NCI-H1436 treated with DMSO at 0.1 percent for 48 hours (cell line): ENCODE measurements around the gene CDS2.
A peak's percentile ranks its signal among the peaks of the same experiment; 100 is the strongest.

ENCODE experiments used
- DNase-seq: peaks from one replicate; lab custom pipeline; 2025; lab: John Stamatoyannopoulos, UW

Gene CDS2

DNA sequence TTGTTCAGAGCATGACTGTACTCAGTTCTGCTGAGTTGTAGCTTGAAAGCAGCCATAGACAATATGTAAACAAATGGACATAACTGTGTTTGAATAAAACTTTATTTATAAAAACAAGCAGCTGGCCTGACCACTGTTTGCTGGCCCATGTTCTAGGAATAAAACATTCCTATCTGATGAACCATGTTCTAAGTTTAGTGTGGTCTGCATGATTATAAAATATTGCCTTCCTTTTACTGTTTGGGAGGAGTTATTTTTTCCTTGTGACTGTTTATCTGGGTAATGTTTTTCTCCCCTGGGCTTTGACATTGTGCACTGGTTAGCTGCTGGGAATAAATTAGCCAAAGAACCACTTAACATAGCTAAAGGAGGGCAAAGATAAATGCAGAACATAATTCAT is 55.1 kb downstream of the CDS2 start:
- no peak for DNase-seq

DNA sequence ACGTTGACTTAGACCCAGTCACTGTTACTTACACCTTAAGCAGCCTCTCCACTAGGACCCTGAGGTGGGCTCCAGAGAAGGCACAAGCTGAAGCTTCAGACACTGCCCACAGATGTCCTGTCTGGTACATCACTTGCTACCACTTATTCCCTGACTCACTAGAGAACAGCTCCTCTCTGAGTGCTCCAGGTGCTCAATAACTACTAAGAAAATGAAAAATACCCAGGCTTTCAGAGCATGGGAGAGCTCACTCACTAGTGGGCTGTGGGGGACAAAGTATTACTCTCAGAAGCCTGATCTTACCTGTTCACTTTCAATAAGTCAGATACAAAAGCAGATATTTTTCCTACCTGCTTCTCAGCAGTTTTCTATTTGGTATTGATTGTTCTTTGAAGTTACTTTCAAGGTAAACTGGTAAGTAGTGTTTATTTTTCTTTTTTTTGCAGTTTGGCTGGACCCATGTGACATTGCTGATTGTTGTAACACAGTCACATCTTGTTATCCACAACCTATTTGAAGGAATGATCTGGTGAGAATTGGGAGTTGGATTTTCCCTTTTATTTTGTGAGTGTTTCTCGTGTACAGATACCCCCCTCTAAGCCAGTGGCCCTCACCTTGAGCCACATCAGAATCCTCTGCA is 55.9 kb downstream of the CDS2 start:
- no peak for DNase-seq

- no peak for DNase-seq
Measured at GRCh38 chr20:5183731-5184474, 57.1 kb downstream of the CDS2 start.

DNA sequence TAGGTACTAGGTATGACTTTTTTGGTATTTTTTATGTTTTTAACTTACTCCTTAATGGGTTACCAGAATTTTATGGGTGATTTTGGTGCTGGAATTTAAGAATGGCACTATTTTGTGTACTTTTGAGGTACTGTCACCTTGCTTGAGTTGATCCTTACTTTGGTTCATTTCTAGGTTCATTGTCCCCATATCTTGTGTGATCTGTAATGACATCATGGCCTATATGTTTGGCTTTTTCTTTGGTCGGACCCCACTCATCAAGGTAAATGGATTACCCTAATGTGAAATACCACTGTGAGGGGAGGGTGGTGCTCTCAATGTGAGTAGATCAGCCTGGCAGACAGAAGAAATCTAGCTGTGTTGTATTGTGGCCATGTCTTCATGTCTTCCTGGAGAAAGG is 57.9 kb downstream of the CDS2 start:
- no peak for DNase-seq

DNA sequence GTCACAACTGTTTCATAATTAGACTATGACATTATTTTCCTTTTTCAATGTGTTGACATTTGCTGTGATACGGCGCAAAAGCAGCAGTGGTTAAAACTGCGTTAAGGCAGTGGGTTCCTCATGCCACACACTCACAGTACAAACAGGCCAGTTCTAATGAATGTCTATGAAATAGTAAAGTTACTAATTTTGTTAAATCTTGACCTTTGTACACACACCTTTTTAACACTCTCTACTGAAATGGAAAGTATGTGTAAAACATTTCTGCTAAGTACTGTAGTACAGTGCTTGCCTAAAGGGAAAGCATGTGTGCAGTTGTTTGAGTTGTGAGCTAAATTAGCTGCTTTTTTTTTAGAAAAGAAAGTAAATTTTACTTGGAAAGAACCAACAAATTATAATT is 60.3 kb downstream of the CDS2 start:
- no peak for DNase-seq

DNA sequence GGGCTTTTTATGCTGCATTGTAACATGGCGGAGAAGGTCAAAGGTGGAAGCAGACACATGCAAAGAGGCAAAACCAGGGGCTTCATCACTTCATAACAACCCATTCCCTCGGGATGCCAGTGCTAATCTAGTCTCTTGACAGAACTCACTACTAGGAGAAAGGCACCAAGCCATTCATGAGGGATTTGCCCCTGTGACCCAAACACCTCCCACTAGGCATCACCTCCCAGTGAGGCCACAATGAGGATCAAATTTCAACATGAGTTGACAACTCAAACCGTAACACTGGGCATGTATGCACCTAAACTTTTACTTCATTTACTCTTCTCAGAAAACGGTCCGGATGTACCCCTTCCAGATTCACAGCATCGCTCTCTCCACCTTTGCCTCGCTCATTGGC is 61.9 kb downstream of the CDS2 start:
- no peak for DNase-seq

DNA sequence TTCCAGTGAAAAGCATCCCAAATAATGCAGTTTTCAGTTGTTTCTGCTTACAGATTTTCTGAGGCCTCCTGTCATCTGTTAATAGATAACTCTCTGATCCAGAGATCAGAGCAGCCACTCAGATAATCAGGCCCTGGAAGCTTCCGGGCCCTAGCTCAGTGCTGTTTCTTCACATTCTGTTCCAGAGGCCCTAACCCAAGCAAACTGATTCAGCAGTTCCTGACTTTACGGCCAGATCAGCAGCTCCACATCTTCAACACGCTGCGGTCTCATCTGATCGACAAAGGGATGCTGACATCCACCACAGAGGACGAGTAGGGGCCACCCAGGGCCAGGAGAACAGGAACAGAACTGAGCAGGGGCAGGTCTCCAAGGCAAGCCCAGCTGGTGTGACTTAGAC is 63.1 kb downstream of the CDS2 start:
- DNase-seq, result no peak

- no peak for DNase-seq
Measured at GRCh38 chr20:5190444-5190843, 63.6 kb downstream of the CDS2 start.

DNA sequence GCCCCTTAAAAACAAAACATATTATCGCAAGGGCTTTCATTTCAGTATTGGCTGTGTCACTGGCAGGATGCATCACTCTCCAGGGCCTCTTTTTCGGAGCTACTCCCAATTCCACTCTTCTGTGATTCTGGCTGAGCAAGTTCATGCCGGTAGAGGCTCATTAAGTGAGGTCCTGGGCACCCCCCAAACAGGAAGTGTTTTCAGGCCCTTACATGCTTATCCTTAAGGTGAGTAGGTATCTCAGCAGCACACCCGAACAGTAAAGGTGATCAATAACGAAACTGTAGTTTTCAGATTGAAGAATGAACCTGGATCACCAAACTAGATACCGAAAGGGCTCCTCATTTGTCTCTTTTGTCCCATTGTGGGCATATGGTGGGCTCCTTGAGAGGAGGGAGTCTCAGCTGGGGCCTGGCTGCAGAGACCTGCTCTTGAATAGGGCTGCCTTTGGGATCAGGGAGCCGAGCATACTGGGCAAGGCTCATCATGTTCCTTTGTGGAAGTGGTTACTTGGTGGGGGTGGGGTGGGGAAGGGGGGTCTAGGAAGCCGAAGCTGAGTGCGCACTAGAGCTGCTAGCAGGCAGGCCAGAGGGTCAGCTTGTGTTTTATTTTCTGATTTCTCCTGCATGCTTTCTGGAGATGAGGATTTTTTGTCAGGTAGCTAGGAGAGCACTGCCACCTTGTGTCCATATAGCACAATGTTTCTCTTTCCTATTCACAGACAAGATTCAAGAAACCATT is 65.2 kb downstream of the CDS2 start:
- peak; percentile 4 for DNase-seq

GRCh38 chr20:5192570-5193431 is 66.0 kb downstream of the CDS2 start:
- no peak for DNase-seq

DNA sequence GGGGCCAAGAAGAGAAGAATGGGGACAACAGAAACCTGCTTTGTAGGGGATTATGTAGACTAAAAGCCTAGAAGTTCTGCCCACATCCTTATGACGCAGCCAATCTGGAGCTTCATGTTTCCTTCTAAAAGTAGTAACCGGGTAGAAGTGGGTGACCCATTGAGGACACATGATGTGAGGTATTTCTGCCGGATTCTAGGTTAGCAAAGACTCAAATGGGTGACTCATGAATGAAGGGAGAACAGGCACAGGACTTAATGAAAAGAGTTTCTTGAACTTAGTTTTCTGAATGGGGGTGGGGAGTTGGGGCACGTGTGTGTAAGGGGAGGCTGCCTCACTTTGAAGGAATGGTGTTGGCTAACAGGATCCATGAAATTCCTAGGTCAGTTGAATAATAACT is 68.8 kb downstream of the CDS2 start:
- DNase-seq, result no peak

DNA sequence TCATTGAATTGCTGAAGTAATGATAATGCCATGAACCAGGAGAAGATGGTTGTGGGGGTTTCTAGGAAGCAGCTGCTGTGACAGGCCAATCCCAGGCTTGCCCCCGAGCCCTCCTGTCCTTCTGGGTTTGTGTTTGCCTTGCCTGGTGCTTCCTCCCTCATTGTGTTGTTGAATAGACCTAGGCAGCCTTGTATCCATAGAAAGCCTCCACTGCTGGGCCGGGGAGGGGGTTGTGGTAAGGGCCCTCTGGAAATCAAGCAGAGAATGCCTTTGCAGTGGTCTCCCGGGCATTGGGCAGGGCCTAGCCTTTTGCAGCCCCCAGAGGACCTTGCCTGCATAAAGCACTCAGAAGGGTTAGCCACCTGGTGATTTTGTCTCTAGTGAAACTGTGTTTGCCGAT is 69.3 kb downstream of the CDS2 start:
- DNase-seq, result no peak

DNA sequence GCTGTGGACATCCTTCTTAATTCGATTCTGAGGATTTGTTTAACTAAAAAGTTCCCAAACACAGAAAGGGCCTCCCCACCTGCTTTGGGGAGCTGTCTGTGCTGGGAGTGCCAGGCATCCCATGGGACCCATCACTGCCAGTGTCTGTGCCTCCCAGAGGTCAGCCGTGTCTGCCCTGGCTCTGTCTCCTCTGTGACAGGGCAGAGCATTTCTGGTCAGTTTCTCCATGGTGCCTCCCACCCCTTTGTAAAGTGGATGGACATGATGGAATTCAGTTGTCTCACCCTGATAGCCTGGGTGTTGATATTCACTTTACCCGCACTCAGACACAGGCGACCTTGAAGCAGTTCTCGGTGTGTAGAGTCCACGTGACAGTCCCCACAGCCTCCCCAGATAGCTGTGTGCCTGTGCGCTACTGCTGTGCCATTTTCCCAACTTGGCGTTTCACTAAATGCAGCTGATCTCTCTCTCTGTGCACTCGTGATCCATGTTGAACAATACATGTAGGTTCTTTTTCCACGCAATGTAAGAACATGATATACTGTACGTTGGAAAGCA is 70.5 kb downstream of the CDS2 start:
- no peak for DNase-seq

GRCh38 chr20:5197847-5198650 is 71.2 kb downstream of the CDS2 start:
- no peak for DNase-seq

- DNase-seq, result no peak
Measured at GRCh38 chr20:5198651-5198924, 71.8 kb downstream of the CDS2 start.

- DNase-seq, result no peak
Measured at GRCh38 chr20:5203380-5203779, 76.6 kb downstream of the CDS2 start.

DNA sequence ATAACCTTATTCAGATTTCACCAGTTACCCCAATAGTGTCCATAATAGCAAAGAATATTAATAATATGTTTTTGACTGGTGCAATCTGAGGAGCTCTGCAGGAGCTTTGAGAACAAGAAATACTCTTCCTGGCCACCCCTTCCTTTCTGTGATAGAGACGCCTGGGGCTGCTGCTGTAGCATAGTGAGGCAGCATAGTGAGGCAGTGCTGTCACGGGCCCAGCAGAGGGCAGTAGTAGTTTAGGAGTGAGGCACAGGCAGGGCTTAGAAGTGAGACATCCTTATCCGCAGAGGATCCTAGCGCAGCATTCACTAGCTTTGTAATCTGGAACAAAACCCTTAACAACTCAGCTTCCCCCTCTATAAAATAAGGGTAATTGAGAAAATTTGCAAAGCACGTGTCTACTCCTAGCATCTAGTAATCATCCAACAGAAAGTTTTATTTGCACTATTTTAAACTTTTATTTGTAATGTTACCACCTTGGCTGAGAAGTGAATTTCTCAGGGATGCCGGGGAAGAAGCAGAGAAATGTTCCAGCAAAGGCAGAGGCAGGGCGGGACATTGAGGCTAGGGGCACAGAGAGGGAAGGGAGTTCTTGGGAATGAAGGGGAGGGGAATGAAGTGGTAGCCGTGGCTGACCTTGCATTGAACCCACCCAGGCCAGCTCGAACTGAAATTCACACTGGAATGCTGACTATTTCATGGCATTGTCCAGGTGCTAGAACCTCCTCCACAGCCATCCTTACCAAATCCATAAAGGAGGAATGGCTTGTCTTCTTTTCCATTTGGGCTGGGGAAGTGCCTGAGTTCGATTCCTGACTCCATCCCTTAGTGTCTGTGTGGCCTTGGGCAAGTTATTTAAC is 78.8 kb downstream of the CDS2 start:
- DNase-seq, result no peak

DNA sequence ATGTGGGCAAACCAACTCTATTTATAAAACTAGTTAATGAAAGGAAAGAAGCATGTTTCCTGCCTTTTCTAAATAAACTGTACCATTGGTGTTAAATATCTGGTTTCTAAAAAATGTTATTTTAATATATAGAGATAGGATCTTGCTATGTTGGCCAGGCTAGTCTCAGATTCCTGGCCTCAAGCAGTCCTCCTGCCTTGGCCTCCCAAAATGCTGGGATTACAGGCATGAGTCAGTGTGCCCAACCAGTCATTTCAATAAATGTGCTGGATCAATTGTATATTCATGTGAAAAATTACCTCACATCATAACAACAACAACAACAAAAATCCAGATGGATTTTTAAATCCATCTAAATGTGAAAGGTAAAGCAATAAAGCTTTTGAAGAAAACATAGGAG is 80.3 kb downstream of the CDS2 start:
- DNase-seq, result no peak

- no peak for DNase-seq
Measured at GRCh38 chr20:5211803-5212714, 85.3 kb downstream of the CDS2 start.
